Measurements from ENCODE around the gene GSTO2. TPM values are rescaled to one million over a fixed set of nuclear protein-coding genes. Genes with fewer than 3 reads are reported as not detected.

GSTO2 gene
- total and polyA plus RNA-seq, 10 of the 15 experiments (the other 5 are each of a cell fraction or from before 2014, with no cell fraction given) = 0.16 to 0.86 (median 0.46) TPM

DNA sequence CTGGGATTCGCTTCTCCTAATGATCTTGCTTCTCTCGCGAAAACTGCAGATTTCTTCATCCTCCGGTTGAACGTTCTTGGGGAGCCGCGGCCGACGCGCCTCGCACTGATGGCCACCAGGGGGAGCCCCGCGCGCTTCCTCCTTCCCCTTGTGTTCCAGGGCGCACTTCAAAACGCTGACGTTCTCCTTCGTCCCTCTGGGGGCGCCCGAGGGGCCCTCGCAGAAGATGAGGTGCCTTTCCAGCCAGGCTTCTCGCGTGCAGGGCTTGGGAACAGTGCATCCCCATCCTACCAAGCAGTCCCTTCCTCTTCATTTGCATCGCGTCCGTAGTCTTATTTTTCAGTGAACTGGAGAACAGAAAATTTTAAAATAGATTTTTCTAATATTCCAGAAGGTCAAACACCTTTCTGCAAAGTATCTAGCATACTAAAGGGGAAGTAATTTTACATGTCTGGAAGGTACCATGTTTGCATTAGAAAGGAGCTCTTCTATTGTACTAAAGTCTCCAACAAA lies 22.5 kb downstream of the GSTO2 start:
- peak; percentile 99 for ATAC-seq
- 1% methylated on average over 26 of the region's 26 CpGs for WGBS (ENCODE audit: insufficient coverage, insufficient replicate concordance, low lambda C conversion rate, missing lambda C conversion rate)
- SMC1A ChIA-PET (ENCODE audit: uncharacterized antibody, unreplicated experiment) = interaction anchor here (0.7 to 7.9 kb wide), 14 partner anchors 9 to 108 kb away, joined by 3 to 90 read pairs (median 5); partner anchors contain the start of gene CFAP58
- CTCF ChIA-PET = interaction anchor here (0.5 to 12.8 kb wide), 37 partner anchors 8 to 537 kb away, joined by 3 to 333 read pairs (median 4); partner anchors contain the start of genes CFAP58, GSTO1, GSTO2 and ITPRIP
- Histone ChIP-seq H3K4me2 (ENCODE audit: control insufficient read depth, insufficient read depth) (no peak overlapping the region), H3K36me3 (ENCODE audit: control insufficient read depth in 2 of 2, insufficient read depth in 2 of 2, low read length in 1 of 2) (no peaks in the 10 kb centered on the region), H3K27me3 (replicated peaks in 1 of 2; ENCODE audit: control insufficient read depth in 2 of 2, insufficient read depth in 2 of 2, low read length in 1 of 2) (no peaks in the 10 kb centered on the region; a peak in 1 of 4 replicates), H3K9ac (ENCODE audit: control insufficient read depth, insufficient read depth, low read length) (no peak overlapping the region), H3K4me3 (no peak overlapping the region), H2AFZ (ENCODE audit: control insufficient read depth, low read depth, low read length) (no peak overlapping the region), H3K79me2 (ENCODE audit: control insufficient read depth, insufficient read depth, low read length) (no peaks in the 10 kb centered on the region), H4K20me1 (ENCODE audit: control insufficient read depth, insufficient read depth) (no peaks in the 10 kb centered on the region), H3K27ac (ENCODE audit: control insufficient read depth, insufficient read depth) (no peak overlapping the region), H3K9me3 (replicated peaks; ENCODE audit: control insufficient read depth, insufficient read depth, low read length) (no peaks in the 10 kb centered on the region), H3K4me1 (ENCODE audit: control insufficient read depth, insufficient read depth, low read length) (no peaks in the 10 kb centered on the region)
- POLR2A ChIA-PET = interaction anchor here (0.6 to 1.6 kb wide), 2 partner anchors 13 to 60 kb away, joined by 4 read pairs; no protein-coding TSS in a partner anchor
- no TSS peak for BruUV-seq (replicated peaks)
- in situ Hi-C loops (cut with MboI) (loop anchor here (10.0 kb wide), 1 partner anchor 53 kb away; no protein-coding TSS in a partner anchor), intact Hi-C loops (cut with micrococcal nuclease; ENCODE audit: unreplicated experiment) (loop anchor here (1.0 to 10.0 kb wide), 2 partner anchors 59 to 193 kb away; no protein-coding TSS in a partner anchor)
- RAD21 ChIA-PET (ENCODE audit: unreplicated experiment) = interaction anchor here (1.1 to 5.0 kb wide), 5 partner anchors 14 to 62 kb away, joined by 3 to 55 read pairs (median 8); partner anchors contain the start of gene CFAP58
- peak; percentile 40 for DNase-seq (ENCODE audit: low read depth, low spot score)
- FAIRE-seq = peak; percentile 86
- TF ChIP-seq CBX5 (IDR thresholded peaks at IDR 0.05; ENCODE audit: low read depth) = no peak
- no peak for TF ChIP-seq CHD1 (IDR thresholded peaks at IDR 0.05; ENCODE audit: low read depth, low read length)
- TF ChIP-seq FOXM1 (IDR thresholded peaks at IDR 0.05; ENCODE audit: low read depth, low read length) = peak; percentile 24; the same call in 1 of the 2 replicates
- no peak for TF ChIP-seq SIX5 (IDR thresholded peaks at IDR 0.05; ENCODE audit: low read depth, low read length, severe bottlenecking)
- no peak for TF ChIP-seq PAX5 (IDR thresholded peaks at IDR 0.05; ENCODE audit: borderline replicate concordance, low read depth, low read length)
- TF ChIP-seq, protein P1, sequence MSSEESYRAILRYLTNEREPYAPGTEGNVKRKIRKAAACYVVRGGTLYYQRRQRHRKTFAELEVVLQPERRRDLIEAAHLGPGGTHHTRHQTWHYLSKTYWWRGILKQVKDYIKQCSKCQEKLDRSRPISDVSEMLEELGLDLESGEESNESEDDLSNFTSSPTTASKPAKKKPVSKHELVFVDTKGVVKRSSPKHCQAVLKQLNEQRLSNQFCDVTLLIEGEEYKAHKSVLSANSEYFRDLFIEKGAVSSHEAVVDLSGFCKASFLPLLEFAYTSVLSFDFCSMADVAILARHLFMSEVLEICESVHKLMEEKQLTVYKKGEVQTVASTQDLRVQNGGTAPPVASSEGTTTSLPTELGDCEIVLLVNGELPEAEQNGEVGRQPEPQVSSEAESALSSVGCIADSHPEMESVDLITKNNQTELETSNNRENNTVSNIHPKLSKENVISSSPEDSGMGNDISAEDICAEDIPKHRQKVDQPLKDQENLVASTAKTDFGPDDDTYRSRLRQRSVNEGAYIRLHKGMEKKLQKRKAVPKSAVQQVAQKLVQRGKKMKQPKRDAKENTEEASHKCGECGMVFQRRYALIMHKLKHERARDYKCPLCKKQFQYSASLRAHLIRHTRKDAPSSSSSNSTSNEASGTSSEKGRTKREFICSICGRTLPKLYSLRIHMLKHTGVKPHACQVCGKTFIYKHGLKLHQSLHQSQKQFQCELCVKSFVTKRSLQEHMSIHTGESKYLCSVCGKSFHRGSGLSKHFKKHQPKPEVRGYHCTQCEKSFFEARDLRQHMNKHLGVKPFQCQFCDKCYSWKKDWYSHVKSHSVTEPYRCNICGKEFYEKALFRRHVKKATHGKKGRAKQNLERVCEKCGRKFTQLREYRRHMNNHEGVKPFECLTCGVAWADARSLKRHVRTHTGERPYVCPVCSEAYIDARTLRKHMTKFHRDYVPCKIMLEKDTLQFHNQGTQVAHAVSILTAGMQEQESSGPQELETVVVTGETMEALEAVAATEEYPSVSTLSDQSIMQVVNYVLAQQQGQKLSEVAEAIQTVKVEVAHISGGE (CRISPR knock-in tag; IDR thresholded peaks at IDR 0.05) = no peak
- TF ChIP-seq, protein P2, sequence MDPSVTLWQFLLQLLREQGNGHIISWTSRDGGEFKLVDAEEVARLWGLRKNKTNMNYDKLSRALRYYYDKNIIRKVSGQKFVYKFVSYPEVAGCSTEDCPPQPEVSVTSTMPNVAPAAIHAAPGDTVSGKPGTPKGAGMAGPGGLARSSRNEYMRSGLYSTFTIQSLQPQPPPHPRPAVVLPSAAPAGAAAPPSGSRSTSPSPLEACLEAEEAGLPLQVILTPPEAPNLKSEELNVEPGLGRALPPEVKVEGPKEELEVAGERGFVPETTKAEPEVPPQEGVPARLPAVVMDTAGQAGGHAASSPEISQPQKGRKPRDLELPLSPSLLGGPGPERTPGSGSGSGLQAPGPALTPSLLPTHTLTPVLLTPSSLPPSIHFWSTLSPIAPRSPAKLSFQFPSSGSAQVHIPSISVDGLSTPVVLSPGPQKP (IDR thresholded peaks at IDR 0.05; ENCODE audit: low read depth, low read length) = no peak
- peak; percentile 45 for TF ChIP-seq IKZF1 (conservative IDR thresholded peaks at IDR 0.05)
- TF ChIP-seq E4F1 (IDR thresholded peaks at IDR 0.05; ENCODE audit: borderline replicate concordance, partially characterized antibody) = no peak
- no peak for TF ChIP-seq GABPA (IDR thresholded peaks at IDR 0.05; ENCODE audit: low read depth)

Data from GM12878 (cell line).